Measurements from ENCODE around the gene SCFD2.

SCFD2 gene

DNA sequence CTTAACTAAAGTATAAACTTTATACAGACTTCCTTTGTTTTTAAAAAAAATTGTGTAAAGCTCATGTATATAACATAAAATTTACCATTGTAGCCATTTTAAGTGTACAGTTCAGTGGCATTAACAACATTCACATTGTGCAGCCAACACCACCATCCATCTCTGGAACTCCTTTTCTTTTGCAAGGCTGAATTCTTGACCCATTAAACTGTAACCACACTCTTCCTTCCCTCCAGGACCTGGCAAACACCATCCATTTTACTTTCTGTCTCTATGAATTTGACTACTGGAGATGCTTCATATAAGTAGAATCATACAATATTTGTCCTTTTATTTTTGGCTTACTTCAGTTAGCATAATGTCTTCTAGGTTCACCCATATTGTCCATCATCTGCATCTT is 399.1 kb downstream of the SCFD2 start:
- no peaks in the 10 kb centered on the region for H3K36me3 ChIP-seq (ENCODE audit: control insufficient read depth, low read depth, low read length)
- peaks cover 7% of the 10 kb centered on the region for H3K9me3 ChIP-seq (ENCODE audit: control insufficient read depth, low read depth, low read length)
- H3K4me3 ChIP-seq (ENCODE audit: low read length): no peak overlapping the region
- no peak overlapping the region for H3K27ac ChIP-seq (ENCODE audit: low read length)
- no peak overlapping the region for H3K9ac ChIP-seq (ENCODE audit: low read length)
- no peaks in the 10 kb centered on the region for H3K4me1 ChIP-seq (ENCODE audit: control insufficient read depth, low read depth, low read length)
- H3K27me3 ChIP-seq (ENCODE audit: control insufficient read depth, insufficient read depth, low read length): no peaks in the 10 kb centered on the region

DNA sequence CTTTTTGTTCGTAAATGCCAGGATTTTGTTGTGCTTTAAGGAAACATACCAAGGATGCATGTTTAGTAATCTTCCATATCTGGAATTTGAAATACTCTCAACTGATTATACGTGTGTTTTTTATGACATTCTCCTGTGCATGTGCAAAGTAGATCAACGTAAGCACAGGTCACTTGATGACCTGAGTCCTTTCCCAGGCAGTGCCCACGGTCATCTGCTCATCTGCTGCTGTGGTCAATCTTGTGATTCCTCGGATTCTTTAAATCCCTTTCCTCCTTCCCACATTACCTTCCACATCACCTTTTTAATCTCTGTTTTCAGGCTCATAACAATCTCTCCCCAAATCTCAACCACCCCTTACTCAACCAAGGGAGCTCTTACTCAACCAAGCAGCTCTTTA is 399.7 kb downstream of the SCFD2 start:
- no peaks in the 10 kb centered on the region for H3K36me3 ChIP-seq (ENCODE audit: control insufficient read depth, low read depth, low read length)
- peaks cover 7% of the 10 kb centered on the region for H3K9me3 ChIP-seq (ENCODE audit: control insufficient read depth, low read depth, low read length)
- no peaks in the 10 kb centered on the region for H3K27me3 ChIP-seq (ENCODE audit: control insufficient read depth, insufficient read depth, low read length)
- H3K27ac ChIP-seq (ENCODE audit: low read length): no peak overlapping the region
- H3K9ac ChIP-seq (ENCODE audit: low read length): no peak overlapping the region
- no peak overlapping the region for H3K4me3 ChIP-seq (ENCODE audit: low read length)
- no peaks in the 10 kb centered on the region for H3K4me1 ChIP-seq (ENCODE audit: control insufficient read depth, low read depth, low read length)

DNA sequence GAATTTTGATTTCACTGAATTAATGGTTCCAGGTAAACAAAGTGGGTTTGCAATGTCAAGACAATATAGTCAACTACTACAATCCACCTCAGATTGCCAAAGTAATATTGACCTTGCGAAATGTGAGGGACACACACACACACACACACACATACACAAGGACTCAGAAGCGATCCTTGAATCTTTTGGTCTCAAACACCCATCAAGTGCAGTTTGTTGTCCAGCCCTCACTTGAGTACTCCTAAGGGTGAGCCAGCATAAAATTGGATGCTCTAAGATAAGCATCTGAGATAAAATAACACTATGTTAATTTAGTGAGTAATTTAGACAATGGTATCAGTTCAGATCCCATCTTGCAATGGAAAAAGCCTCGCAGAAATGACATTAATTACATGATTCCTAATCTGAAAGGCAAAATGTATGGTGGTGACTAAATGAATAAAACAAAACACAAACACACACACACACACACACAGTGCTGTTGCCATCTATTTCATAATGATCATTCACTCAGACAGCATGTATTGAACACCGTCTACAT is 401.2 kb downstream of the SCFD2 start:
- Histone ChIP-seq H3K4me1 (ENCODE audit: control insufficient read depth, low read depth, low read length) (no peaks in the 10 kb centered on the region), H3K27ac (ENCODE audit: low read length) (no peak overlapping the region), H3K4me3 (ENCODE audit: low read length) (no peak overlapping the region), H3K9ac (ENCODE audit: low read length) (no peak overlapping the region), H3K9me3 (ENCODE audit: control insufficient read depth, low read depth, low read length) (peaks cover 3% of the 10 kb centered on the region), H3K36me3 (ENCODE audit: control insufficient read depth, low read depth, low read length) (no peaks in the 10 kb centered on the region), H3K27me3 (ENCODE audit: control insufficient read depth, insufficient read depth, low read length) (no peaks in the 10 kb centered on the region)

DNA sequence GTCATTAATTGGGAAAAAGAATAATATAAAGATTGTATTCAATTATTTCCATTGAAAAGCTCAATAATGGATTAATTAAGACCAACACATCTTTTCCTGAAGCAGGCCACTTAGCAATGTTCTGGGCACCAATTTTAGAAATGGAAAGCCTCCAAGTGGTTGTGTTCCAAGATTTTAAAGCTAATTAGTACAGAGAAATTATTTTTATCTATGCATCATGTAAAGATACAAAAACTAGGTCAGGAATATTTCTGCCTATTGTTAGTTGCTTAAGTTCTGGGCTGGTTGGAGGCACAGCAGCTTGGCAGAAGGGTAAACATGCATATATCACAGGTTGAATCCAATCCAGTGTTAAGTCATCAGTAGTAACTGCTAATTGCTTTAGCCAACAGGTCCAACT is 401.9 kb downstream of the SCFD2 start:
- Histone ChIP-seq H3K4me3 (ENCODE audit: low read length) (no peak overlapping the region), H3K4me1 (ENCODE audit: control insufficient read depth, low read depth, low read length) (no peaks in the 10 kb centered on the region), H3K36me3 (ENCODE audit: control insufficient read depth, low read depth, low read length) (no peaks in the 10 kb centered on the region), H3K9ac (ENCODE audit: low read length) (no peak overlapping the region), H3K27me3 (ENCODE audit: control insufficient read depth, insufficient read depth, low read length) (no peaks in the 10 kb centered on the region), H3K9me3 (ENCODE audit: control insufficient read depth, low read depth, low read length) (no peaks in the 10 kb centered on the region), H3K27ac (ENCODE audit: low read length) (no peak overlapping the region)

DNA sequence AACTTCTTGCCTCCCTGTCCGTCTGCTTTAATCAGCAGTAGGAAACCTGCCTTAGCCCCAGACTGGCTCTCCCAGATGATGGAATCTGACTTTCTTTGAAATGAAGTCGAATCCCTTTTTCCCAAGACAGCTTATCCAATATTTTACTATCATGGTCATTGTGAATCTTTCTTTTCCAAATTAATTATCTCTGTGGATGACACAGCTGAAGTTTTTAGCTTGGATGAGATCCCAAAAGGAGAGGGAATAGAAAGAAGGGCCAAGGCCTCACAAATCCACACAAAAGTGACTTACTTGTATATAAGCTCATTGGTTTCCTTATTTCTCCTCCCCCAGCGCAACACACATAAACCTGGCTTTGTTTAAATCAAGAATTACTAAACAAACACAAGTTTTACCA is 403.1 kb downstream of the SCFD2 start:
- H3K36me3 ChIP-seq (ENCODE audit: control insufficient read depth, low read depth, low read length): no peaks in the 10 kb centered on the region
- no peaks in the 10 kb centered on the region for H3K27me3 ChIP-seq (ENCODE audit: control insufficient read depth, insufficient read depth, low read length)
- H3K27ac ChIP-seq (ENCODE audit: low read length): no peak overlapping the region
- peaks cover 2% of the 10 kb centered on the region for H3K4me1 ChIP-seq (ENCODE audit: control insufficient read depth, low read depth, low read length)
- no peak overlapping the region for H3K4me3 ChIP-seq (ENCODE audit: low read length)
- H3K9ac ChIP-seq (ENCODE audit: low read length): no peak overlapping the region
- H3K9me3 ChIP-seq (ENCODE audit: control insufficient read depth, low read depth, low read length): no peaks in the 10 kb centered on the region

DNA sequence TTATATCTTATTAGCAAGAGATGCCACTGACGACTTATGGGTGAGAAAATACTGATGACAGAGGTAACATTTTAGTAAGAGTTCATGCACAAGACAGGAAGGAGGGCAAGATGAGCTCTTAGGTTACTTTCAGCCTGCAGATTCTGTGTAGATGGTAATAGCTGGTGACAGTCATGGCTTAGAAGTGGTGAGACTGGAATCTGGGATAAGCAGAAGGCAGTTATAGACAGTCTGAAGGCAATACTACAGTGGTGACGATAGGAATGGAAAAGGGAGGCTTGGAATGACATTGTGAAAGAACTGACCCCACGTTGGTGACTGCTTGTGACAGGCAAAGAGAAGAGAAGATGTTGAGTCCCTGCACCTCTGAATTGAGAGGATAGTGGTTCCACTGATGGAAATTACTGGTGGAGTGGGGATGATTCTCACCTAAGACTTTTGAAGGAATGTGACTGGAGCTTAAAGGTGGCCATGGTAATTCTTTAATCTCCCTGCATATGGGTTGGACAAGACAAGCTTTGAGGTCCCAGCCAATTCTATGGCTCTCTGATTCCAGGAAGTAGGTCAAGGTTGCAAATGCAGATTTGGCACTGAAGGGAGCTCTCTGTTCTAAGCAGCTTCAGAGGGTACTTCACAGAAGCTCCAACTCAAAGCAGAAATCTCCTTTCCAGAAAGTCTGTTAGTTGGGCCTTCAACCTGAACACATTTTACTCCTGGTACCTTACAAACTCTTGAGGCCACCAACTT is 404.0 kb downstream of the SCFD2 start:
- H3K36me3 ChIP-seq (ENCODE audit: control insufficient read depth, low read depth, low read length): no peaks in the 10 kb centered on the region
- no peak overlapping the region for H3K4me3 ChIP-seq (ENCODE audit: low read length)
- no peaks in the 10 kb centered on the region for H3K27me3 ChIP-seq (ENCODE audit: control insufficient read depth, insufficient read depth, low read length)
- no peak overlapping the region for H3K27ac ChIP-seq (ENCODE audit: low read length)
- no peaks in the 10 kb centered on the region for H3K9me3 ChIP-seq (ENCODE audit: control insufficient read depth, low read depth, low read length)
- H3K9ac ChIP-seq (ENCODE audit: low read length): no peak overlapping the region
- peaks cover 10% of the 10 kb centered on the region for H3K4me1 ChIP-seq (ENCODE audit: control insufficient read depth, low read depth, low read length)

DNA sequence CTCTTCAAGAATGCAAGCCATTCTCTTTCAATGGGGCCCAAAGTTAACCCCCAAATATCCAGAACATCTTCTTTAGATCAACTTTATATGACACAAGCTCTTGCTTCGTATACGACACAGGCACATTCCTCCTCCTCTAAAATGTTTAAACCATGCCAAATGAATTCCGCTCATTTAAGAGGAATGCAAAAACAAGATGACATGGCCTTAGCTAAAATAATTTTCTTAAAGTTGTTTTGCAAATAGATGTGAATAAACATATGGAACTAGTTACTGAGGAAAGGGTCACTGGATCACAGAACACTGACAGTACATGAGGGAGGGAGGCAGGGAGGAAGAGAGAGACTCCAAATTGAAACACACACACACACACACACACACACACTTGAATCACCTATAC is 406.3 kb downstream of the SCFD2 start:
- H3K36me3 ChIP-seq (ENCODE audit: control insufficient read depth, low read depth, low read length): no peaks in the 10 kb centered on the region
- peaks cover 14% of the 10 kb centered on the region for H3K4me1 ChIP-seq (ENCODE audit: control insufficient read depth, low read depth, low read length)
- H3K27ac ChIP-seq (ENCODE audit: low read length): no peak overlapping the region
- no peaks in the 10 kb centered on the region for H3K27me3 ChIP-seq (ENCODE audit: control insufficient read depth, insufficient read depth, low read length)
- H3K4me3 ChIP-seq (ENCODE audit: low read length): no peak overlapping the region
- H3K9me3 ChIP-seq (ENCODE audit: control insufficient read depth, low read depth, low read length): no peaks in the 10 kb centered on the region
- H3K9ac ChIP-seq (ENCODE audit: low read length): no peak overlapping the region

DNA sequence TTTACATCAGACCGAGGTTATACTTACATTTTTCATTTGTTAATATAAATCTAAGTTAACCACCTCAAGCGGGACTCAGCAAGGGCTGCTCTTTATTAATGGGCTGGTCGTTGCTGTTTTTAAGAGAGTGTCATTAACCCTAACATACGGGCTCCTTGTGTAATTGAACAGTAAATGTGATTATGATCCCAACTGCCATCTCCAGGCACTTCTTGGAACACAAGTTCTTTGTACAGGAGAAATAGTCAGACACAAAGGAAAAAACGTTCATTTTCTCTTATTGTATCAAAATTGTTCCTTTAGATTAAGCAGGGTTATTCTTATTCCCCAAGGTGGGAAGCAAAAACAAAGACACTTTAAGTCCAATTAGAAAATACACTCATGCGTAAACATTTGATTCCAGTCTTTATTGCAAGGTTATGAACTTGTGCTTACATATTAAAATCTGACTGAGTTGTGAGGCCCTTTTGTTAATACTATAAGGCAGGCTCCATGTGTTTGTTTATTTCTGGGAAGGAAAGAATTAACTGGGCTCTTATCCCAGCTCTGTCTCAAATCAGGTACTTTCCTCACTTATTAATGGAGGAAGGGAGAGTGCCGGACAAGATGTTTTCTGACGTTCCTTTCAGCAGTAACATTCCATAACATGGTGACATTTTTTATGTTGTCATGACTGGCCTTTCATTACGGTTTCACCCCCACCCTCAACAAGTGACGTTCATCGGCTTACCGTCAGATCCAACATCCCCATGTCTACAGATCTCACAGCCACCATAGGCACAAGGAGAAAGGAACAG is 407.8 kb downstream of the SCFD2 start:
- no peak overlapping the region for H3K27ac ChIP-seq (ENCODE audit: low read length)

DNA sequence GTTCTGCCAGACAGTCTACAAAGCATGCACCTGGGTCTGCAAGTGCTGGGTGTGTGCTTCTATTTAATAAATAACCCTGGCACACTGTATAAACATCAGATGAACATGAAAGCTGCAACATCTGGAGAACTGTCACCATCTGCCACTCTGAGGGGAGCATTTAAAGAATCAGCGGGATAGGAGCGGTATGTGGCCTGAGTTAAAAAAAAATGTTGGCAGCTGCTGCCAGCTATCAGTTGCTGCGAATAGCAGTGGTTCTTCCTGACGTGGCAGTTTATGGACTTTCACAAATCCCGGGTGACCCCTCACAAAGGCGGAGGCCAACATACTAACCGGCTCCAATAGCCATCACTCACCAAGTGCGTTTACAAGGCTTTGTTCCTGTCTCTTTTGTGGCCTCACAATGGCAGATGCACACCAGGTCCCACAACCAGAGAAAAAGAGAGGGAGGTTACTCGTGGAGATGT is 408.6 kb downstream of the SCFD2 start:
- Histone ChIP-seq H3K9ac (ENCODE audit: low read length) (no peak overlapping the region), H3K4me1 (ENCODE audit: control insufficient read depth, low read depth, low read length) (peaks cover 14% of the 10 kb centered on the region)

More for the DNA sequence above, 407.8 kb downstream of the SCFD2 start:
- Histone ChIP-seq H3K4me3 (ENCODE audit: low read length) (no peak overlapping the region), H3K4me1 (ENCODE audit: control insufficient read depth, low read depth, low read length) (peaks cover 14% of the 10 kb centered on the region), H3K36me3 (ENCODE audit: control insufficient read depth, low read depth, low read length) (no peaks in the 10 kb centered on the region), H3K9me3 (ENCODE audit: control insufficient read depth, low read depth, low read length) (no peaks in the 10 kb centered on the region), H3K27me3 (ENCODE audit: control insufficient read depth, insufficient read depth, low read length) (no peaks in the 10 kb centered on the region), H3K9ac (ENCODE audit: low read length) (no peak overlapping the region)

DNA sequence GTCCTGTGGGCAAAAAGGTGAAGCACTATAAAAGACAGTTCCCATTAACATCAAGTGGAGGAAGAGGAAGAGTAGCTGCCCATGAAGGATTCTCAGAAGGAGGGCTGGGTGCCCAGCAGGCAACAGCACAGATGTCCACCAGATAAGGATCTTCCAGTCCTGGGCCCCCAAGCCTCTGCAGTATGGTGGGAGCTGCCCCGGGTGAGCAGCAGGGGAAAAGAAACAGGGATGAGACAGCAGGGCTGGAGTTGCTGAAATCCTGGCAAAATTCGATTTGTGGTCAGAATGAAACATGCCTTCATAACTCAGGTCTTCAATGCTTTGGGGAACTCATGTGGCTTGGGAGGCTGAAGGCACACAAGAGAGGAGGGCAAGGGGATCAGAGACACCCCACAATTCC is 409.2 kb downstream of the SCFD2 start:
- peaks cover 14% of the 10 kb centered on the region for H3K4me1 ChIP-seq (ENCODE audit: control insufficient read depth, low read depth, low read length)
- H3K9ac ChIP-seq (ENCODE audit: low read length): no peak overlapping the region
- no peak overlapping the region for H3K4me3 ChIP-seq (ENCODE audit: low read length)
- H3K36me3 ChIP-seq (ENCODE audit: control insufficient read depth, low read depth, low read length): no peaks in the 10 kb centered on the region
- no peak overlapping the region for H3K27ac ChIP-seq (ENCODE audit: low read length)
- H3K27me3 ChIP-seq (ENCODE audit: control insufficient read depth, insufficient read depth, low read length): no peaks in the 10 kb centered on the region
- H3K9me3 ChIP-seq (ENCODE audit: control insufficient read depth, low read depth, low read length): no peaks in the 10 kb centered on the region

More for the DNA sequence above, 408.6 kb downstream of the SCFD2 start:
- no peak overlapping the region for H3K4me3 ChIP-seq (ENCODE audit: low read length)
- H3K36me3 ChIP-seq (ENCODE audit: control insufficient read depth, low read depth, low read length): no peaks in the 10 kb centered on the region
- H3K27me3 ChIP-seq (ENCODE audit: control insufficient read depth, insufficient read depth, low read length): no peaks in the 10 kb centered on the region
- no peaks in the 10 kb centered on the region for H3K9me3 ChIP-seq (ENCODE audit: control insufficient read depth, low read depth, low read length)
- H3K27ac ChIP-seq (ENCODE audit: low read length): no peak overlapping the region

DNA sequence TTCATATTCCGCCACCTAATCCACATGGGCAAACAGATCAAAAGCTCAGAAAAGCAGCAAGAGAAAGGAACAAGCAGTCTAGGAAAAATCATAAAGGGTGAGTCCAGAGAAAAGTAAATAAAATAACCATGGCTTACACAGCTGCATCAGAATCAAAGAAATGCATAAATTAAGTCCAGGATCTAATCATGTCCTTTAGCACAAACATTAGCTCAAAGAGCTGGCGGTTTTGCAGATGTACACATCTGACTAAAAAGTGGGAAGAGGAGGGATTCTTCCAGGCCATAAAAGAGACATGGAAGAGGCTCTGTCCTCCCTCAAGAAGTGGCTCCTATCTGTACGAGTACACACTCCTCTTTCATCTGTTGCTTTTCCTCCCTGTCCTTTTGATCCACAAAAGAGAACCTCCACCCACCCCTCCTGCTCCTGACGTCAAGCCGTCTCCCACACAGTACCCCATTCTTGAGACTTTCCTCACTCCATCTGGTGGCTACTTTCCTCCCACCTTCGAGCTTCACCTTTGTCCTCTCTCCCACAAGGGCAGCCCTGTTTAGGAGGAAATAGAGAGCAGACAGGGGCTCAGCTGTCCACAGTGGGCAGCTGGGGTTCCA is 411.2 kb downstream of the SCFD2 start:
- Histone ChIP-seq H3K36me3 (ENCODE audit: control insufficient read depth, low read depth, low read length) (no peaks in the 10 kb centered on the region), H3K9me3 (ENCODE audit: control insufficient read depth, low read depth, low read length) (no peaks in the 10 kb centered on the region), H3K4me1 (ENCODE audit: control insufficient read depth, low read depth, low read length) (peaks cover 22% of the 10 kb centered on the region), H3K27me3 (ENCODE audit: control insufficient read depth, insufficient read depth, low read length) (no peaks in the 10 kb centered on the region), H3K4me3 (ENCODE audit: low read length) (no peak overlapping the region), H3K9ac (ENCODE audit: low read length) (no peak overlapping the region), H3K27ac (ENCODE audit: low read length) (no peak overlapping the region)
